NCI-H510A treated with DMSO at 0.1 percent for 48 hours (cell line): ENCODE measurements around the gene C19orf73.
A peak's percentile ranks its signal among the peaks of the same experiment; 100 is the strongest.
"Not testable (repeated sequence)": the region's sequence is repeated elsewhere in the genome, so short reads cannot be mapped to it uniquely, and the experiment has no call there.

Experiments
- DNase-seq: peaks from one replicate; lab custom pipeline; 2025; lab: John Stamatoyannopoulos, UW

Gene C19orf73

GRCh38 chr19:49121841-49122240 is 2.9 kb upstream of the C19orf73 start:
- DNase-seq = not testable (repeated sequence)

DNA sequence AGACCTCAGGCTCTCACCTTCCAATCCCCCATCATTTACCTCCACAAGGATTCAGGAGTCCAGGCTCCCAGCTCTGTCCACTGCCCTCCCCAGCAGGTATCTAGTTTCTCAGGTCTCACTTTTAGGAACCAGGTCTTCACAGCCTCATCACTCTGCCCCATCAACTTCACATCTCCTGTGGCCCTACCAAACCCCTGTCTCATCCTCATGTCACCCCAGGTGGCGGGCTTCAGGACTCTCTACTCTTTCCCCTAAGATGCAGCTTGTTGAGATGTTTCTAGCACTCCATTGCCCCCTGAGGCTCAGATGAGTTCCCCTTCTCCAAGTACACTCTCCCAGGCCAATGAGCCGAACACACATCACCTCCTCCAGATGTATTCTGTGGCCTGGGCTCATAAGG is 1.9 kb upstream of the C19orf73 start:
- DNase-seq = no peak

- no peak for DNase-seq
Measured at GRCh38 chr19:49120325-49120683, 1.4 kb upstream of the C19orf73 start.

DNA sequence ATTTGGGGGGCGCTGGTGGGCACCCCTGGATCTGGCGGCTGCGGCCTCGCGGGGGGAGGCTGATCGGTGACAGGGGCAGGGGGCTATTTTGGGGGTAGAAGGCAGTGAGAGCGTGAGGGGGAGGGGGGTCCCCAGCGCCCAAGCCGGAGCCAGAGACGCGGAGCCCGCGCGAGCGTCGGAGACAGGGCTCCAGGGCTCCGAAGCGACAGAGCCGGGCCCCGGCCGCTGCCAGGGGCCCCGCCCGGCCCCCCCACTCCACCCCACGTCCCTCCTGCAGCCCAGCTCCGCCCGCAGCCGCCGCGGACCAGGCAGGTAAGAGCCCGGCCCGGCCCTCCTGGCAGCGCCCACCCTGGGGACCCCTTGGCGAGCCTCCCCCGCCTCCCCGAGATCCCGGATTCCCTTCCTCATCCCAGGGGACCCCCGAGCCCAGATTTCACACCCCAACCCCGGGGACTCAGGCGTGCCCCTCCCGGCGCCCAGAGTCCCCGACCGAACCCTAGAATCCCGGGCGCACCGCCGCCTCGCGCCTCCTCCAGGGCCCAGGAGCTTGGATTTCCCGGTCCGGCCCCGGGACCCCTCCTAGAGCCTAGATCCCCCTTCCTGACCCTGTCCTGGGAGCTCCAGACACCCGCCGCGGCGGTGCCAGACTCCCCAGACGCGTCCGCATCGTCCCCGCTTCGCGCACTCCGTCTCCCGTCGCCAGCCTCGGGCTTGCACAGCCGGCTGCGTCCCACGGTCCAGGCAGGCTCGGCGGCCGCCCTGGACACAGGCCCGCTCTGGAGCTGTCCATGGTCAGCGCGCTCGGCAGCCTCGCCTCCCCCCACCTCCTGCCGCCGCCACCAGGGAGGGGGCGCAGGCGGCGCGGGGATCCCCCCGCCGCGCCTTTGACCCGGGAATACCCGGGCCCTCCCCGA is 725 bp upstream of the C19orf73 start, which contains the start of gene PPFIA3:
PPFIA3 (plus strand) TSS at position 134 of the 914 bp plus-strand sequence. CDS start 8,330 bp downstream, outside the sequence.
- no peak for DNase-seq

- DNase-seq = no peak
Measured at GRCh38 chr19:49117677-49118564, 1.0 kb downstream of the C19orf73 start.

- DNase-seq = no peak
Measured at GRCh38 chr19:49116544-49116943, 2.4 kb downstream of the C19orf73 start.

DNA sequence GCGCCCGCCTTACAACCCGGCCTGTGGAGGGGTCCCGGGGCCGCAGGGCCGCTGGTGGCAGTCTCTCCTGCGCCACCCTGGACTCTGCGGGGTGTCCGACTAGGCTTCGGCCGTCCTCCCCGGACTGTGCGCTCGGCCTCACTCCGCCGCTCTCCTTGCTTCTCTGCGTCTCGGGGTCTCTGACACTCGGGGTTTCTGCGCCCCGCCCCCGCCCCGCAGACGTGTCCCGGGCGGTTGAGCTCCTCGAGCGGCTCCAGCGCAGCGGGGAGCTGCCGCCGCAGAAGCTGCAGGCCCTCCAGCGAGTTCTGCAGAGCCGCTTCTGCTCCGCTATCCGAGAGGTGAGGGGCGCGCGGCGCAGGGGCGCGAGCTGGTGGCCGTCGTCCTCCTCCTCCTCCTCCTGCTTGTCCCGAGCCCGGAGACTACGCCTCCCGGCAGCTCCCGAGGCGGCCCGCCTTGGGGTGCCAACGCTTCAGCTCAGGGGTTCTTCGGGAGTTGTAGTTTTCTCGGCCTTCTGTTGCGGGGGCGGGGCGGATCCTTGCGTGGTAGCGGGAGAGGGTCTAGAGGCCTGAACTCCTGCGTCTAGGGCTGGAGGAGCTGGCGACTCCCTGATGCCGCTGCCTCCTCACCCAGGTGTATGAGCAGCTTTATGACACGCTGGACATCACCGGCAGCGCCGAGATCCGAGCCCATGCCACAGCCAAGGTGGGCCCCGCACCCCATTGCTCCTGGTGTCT is 4.1 kb downstream of the C19orf73 start:
- DNase-seq = no peak

DNA sequence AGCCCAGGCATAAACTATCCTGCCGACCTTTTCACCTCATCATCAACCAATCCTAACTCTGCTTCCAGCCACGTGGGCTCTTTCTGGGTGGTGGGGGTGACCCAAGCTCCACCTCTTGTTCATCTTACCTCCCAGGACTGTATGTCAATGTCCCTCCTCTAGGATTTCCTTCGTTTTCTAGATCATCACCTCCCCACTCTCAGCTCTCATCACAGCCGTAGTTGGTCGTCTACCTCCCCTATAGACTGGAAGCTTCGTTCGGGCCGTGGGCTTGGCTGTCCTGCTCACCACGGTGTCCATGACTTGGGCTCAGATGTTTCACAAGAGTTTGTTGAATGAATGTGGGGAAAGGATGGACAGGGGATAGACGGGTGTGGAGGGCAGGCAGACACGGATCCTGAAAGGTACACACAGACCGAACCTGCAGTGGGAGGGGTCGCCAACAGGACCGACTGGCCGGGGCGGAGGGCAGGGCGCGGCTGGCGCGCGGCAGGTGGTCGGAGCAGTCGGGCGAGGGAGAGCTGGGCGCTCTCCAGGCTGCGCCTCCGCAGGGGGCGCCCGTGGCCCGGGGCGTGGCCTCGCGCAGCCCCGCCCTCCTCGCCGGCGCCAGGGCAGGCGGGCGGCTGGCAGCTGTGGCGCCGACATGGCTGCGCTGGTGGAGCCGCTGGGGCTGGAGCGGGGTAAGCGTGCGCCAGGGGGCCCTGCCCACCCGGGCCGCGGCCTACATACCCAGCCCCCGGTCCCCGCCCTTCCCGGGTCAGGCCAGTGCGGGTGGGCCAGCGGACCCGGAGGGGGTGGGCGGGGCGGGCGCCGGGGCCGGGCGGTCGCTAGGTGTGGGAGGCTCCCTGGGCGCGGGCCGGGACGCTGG is 4.9 kb downstream of the C19orf73 start, which contains the start of gene LIN7B:
LIN7B (plus strand) TSS at position 609 of the 868 bp plus-strand sequence; CDS start at position 644, 35 bp downstream.
- DNase-seq = peak; percentile 68

DNA sequence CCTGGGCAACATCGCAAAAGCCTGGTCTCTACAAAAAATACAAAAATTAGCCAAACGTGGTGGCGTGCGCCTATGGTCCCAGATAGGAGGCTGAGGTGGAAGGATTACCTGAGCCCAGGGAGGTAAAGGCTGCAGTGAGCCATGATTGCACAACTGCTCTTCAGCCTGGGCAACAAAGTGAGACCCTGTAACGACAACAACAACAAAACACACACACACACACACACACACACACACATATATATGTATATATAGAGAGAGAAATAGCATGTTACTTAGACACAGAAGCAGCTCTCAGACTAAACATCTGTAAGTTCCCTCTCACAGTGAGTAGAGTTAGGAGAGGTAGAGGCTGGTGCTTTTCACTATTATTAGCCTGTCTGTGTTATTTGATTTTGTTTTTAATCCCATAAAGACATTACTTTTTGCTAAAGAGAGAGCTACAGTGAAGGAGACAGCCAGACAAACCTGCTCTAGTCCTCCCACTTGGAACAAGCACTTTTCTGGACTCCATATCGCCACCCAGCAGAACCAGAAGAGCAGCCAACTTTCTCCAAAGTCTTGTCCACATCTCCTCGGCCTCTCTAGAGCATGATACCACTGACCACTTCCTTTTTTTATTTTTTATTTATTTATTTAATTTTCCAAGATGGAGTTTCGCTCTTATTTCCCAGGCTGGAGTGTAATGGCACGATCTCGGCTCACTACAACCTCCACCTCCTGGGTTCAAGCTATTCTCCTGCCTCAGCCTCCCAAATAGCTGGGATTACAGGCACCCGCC is 7.5 kb downstream of the C19orf73 start:
- DNase-seq = no peak

- no peak for DNase-seq
Measured at GRCh38 chr19:49110567-49110966, 8.4 kb downstream of the C19orf73 start.

- DNase-seq = no peak
Measured at GRCh38 chr19:49109569-49110233, 9.2 kb downstream of the C19orf73 start.

GRCh38 chr19:49109051-49109450 is 9.9 kb downstream of the C19orf73 start:
- DNase-seq = no peak

GRCh38 chr19:49107625-49108459 is 11.1 kb downstream of the C19orf73 start:
- DNase-seq = no peak

- peak; percentile 42 for DNase-seq
Measured at GRCh38 chr19:49106648-49107135, 12.3 kb downstream of the C19orf73 start.

DNA sequence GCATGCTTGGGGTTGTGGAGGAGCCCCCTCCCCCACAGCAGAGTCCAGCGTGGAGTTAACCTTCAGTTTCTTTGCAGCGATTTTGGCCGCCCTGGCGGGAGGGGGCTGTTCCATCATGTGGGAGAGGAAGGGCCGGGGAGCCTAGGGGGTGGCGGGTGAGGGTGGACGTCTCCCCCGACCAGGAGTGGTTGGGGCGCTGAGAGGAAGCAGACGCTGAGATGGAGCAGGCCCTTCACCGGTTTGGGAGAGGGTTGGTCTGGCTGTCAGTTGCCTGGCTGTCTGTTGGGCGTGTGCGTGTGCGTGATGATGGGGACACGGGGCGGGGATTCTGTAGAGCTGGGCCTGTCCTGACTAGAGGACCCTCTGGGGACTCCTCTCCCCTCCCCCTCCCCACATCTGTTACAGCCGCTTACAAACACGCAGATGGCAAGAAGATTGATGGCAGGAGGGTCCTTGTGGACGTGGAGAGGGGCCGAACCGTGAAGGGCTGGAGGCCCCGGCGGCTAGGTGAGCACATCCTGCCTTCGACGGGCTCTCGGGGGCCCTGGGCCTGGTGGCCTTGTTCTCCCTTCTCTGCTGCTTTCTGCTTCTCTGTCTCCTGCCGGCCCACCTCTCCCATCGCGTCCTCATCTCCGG is 14.6 kb downstream of the C19orf73 start:
- no peak for DNase-seq

DNA sequence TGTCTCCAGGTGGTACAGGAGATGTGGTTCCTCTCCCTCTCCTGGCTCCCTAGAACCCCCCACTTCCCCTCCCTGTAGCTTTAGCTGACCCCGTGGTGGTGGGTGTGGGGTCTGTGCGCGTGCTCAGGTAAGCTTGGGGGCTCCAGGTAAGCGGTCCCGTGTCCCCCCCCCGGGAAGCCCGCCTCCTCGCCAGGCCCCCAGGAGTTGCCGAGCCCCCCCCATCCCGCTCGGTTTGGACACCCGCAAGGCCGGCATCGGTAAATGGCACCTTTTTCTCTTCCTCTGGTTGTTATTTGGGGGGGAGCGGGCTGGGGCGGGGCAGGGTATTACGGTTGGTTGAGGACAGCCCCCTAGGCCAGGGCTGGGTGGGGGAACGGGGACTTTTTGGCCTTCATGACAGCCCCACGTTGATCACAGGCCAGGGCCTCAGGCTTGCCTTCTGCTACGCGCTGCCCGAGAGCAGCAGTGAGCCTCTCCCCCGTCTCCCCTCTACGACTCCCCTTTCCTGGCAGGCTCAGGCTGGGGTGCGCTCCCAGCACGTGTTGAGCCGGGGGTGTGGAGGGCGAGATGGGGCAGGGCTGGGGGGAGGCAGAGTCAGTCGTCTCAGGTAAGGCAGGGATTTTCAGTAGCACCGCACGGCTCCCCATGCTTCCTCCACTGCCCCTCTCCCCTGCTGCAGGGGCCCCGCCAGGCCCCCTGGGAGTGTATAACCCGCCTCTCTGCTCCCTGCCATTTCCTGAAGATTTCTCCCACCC is 15.4 kb downstream of the C19orf73 start:
- DNase-seq = no peak

DNA sequence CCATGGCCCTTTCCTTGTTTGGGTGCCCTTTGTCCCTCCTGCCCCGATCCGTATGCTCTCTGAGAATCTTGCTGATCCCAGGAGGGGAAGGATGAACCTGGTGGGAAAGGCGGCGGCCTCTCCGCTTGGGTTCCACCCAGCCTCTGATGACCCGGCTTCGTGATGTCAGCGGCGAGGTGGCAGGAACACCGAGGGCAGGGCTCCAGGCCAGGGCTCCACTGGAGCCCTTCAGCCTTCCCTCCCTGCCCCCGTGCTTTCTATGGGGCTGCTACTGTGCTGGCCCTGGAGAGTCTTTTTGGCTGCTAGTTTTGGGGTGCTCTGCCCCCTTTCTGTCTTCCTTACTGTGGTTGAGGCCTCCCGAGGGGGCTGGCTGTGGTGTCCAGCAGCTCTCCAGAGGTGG is 16.6 kb downstream of the C19orf73 start:
- no peak for DNase-seq
